Osteocyte (in vitro differentiated cells): ENCODE results near the gene DMXL1. TPM values are rescaled to one million over a fixed set of nuclear protein-coding genes. Genes with fewer than 3 reads are reported as not detected.
"Not testable (repeated sequence)": the region's sequence is repeated elsewhere in the genome, so short reads cannot be mapped to it uniquely, and the experiment has no call there.

Experiments used
- DNase-seq: peaks from one replicate; pipeline ENCODE4 v3.0.0; 2021; ENCODE audit warnings: mixed read lengths; ENCODE audit not compliant: unreplicated experiment; ENCODE audit errors: extremely low spot score
- H3K27ac Mint-ChIP-seq: one replicate; pipeline ENCODE4 v1.8.0; 2021; ENCODE audit warnings: mild to moderate bottlenecking, mixed read lengths; ENCODE audit not compliant: unreplicated experiment
- H3K27me3 Mint-ChIP-seq: one replicate; pipeline ENCODE4 v1.8.0; 2021; ENCODE audit warnings: mixed read lengths; ENCODE audit not compliant: unreplicated experiment
- H3K36me3 Mint-ChIP-seq: one replicate; pipeline ENCODE4 v1.8.0; 2021; ENCODE audit warnings: mixed read lengths; ENCODE audit not compliant: unreplicated experiment
- H3K4me1 Mint-ChIP-seq: one replicate; pipeline ENCODE4 v1.8.0; 2021; ENCODE audit warnings: mixed read lengths; ENCODE audit not compliant: unreplicated experiment
- H3K4me3 Mint-ChIP-seq: one replicate; pipeline ENCODE4 v1.8.0; 2021; ENCODE audit warnings: mild to moderate bottlenecking, moderate library complexity, mixed read lengths; ENCODE audit not compliant: unreplicated experiment
- H3K9me3 Mint-ChIP-seq: one replicate; pipeline ENCODE4 v1.8.0; 2021; ENCODE audit warnings: mixed read lengths; ENCODE audit not compliant: unreplicated experiment
- total RNA-seq: library from RNA; stranded (reverse); gene quantifications from 2 replicates; pipeline ENCODE4 v1.2.1, GENCODE V29; 2021
- TF ChIP-seq, protein P1 (sequence below): fragments of 200-600 bp; sonication (generic); IDR thresholded peaks from 2 replicates; pipeline ENCODE4 v1.5.0; 2021; ENCODE audit warnings: antibody characterized with exemption, mild to moderate bottlenecking, moderate library complexity

Gene DMXL1
- total RNA-seq, 1 donor from 2014 or later = 38.2 TPM

DNA sequence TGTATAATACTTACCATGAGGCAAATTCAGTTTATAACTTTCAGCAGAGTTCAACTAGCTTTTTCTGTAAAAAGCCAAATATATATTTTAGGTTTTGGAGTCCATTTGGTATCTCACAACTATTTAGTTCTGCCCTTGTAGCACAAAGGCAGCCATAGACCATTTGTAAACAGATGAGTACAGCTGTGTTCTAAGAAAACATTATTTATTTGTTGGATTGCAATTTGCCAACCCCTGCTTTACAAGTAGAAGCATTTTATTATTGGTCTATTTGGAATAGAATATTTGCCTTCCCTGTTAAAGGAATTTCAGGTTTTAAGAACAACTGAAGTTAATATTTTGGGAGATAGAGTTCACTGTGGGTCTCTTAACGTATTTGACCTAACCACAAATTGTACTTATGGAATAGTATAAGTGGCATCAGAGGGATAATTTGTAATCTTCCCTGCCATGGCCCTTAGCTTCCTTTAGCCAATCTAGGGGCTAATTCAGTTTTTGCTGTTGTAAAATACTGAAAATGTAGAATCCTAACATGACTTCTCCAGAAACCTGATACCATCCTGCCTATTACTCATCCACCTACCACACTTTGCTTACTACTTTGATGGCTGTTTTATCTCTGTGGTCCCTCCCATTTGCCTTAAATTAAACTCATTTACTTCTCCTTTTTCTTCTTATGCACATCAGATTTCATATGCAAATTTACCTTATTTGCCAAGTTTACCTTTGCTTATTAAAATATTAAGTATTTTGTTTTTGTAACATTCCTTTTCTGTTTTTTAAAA is 109.2 kb downstream of the DMXL1 start:
- H3K4me3 Mint-ChIP-seq = no peak overlapping the region
- H3K27me3 Mint-ChIP-seq = no peaks in the 10 kb centered on the region
- peaks cover 18% of the 10 kb centered on the region for H3K36me3 Mint-ChIP-seq
- TF ChIP-seq, protein P1, sequence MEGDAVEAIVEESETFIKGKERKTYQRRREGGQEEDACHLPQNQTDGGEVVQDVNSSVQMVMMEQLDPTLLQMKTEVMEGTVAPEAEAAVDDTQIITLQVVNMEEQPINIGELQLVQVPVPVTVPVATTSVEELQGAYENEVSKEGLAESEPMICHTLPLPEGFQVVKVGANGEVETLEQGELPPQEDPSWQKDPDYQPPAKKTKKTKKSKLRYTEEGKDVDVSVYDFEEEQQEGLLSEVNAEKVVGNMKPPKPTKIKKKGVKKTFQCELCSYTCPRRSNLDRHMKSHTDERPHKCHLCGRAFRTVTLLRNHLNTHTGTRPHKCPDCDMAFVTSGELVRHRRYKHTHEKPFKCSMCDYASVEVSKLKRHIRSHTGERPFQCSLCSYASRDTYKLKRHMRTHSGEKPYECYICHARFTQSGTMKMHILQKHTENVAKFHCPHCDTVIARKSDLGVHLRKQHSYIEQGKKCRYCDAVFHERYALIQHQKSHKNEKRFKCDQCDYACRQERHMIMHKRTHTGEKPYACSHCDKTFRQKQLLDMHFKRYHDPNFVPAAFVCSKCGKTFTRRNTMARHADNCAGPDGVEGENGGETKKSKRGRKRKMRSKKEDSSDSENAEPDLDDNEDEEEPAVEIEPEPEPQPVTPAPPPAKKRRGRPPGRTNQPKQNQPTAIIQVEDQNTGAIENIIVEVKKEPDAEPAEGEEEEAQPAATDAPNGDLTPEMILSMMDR = no peak
- H3K27ac Mint-ChIP-seq = no peak overlapping the region
- no peak for DNase-seq
- H3K9me3 Mint-ChIP-seq = no peaks in the 10 kb centered on the region
- no peaks in the 10 kb centered on the region for H3K4me1 Mint-ChIP-seq

DNA sequence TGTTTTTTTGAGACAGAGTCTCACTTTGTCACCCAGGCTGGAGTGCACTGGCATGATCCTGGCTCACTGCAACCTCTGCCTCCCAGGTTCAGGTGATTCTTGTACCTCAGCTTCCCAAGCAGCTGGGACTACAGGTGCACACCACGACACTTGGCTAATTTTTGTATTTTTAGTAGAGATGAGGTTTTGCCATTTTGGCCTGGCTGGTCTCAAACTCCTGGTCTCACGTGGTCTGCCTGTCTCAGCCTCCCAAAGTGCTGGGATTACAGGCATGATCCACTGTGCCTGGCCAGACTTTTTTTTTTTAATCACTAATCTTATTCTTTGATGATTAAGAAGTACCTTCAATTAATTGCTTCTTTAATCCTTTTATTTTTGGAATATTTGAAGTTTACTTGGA is 114.6 kb downstream of the DMXL1 start:
- H3K27me3 Mint-ChIP-seq, H3K9me3 Mint-ChIP-seq, DNase-seq, H3K27ac Mint-ChIP-seq, H3K4me3 Mint-ChIP-seq, H3K36me3 Mint-ChIP-seq, H3K4me1 Mint-ChIP-seq: not testable (repeated sequence)

DNA sequence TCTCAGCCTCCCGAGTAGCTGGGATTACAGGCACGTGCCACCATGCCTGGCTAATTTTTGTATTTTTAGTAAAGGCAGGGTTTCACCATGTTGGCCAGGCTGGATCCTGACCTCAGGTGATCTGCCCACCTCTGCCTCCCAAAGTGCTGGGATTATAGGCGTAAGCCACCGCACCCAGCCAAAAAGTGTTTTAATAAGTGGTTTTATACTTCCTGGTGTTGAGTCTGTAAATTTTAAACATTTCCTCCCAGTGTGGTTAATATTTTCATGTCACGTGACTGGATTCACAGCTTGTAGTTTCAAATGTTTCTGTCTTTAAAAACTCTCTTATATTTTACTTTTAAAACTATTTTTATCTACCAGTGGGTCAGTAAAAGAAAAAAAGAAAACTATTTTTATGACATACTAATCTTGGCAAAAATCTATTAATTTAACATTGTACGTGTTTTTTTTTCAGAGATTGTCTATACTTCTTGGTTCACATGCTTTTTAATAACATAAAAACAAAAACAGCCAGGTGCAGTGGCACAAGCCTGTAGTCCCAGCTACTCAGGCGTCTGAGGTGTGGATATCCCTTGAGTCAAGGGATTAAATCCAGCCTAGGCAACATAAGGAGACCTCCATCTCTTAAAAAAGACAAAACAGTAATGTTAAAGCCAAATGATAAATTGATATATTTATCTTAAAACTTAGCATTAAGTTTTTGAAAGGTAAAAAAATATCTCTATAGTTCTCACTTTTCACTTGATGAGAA is 117.1 kb downstream of the DMXL1 start:
- Mint-ChIP-seq H3K27ac (no peak overlapping the region), H3K36me3 (peaks cover 16% of the 10 kb centered on the region), H3K4me1 (no peaks in the 10 kb centered on the region), H3K9me3 (no peaks in the 10 kb centered on the region), H3K27me3 (no peaks in the 10 kb centered on the region), H3K4me3 (no peak overlapping the region)
- TF ChIP-seq, protein P1 = no peak
- DNase-seq = no peak

DNA sequence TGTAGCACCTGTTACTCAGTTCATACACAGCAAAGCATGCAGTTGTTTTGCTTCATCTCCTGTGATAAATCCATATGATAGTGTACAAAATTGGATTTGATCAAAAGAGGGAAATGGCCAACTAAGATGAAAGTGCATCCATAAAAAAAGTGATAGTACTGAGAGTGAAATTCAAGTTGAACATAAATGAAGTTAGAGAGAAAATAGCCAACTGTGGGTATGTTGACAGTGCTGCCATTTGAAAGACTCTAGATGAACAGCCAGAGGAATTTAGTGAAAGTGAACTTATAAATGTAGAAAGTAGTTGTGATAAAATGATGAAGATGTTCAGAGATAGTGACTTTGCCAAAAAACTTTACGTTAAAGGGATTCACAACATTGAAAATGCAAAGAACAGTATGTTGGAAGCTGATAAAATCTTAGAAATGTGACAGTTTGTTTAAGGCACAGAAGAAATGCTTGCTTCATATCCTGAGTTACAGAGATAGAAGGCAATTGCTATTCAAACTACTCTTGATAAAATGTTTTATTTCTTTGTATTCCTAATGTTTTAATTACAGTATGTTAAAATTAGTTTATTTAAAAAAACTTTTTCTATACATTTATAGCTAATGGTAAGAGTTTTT is 119.7 kb downstream of the DMXL1 start:
- Mint-ChIP-seq H3K4me1 (no peaks in the 10 kb centered on the region), H3K27me3 (no peaks in the 10 kb centered on the region), H3K4me3 (no peak overlapping the region), H3K36me3 (peaks cover 18% of the 10 kb centered on the region), H3K27ac (no peak overlapping the region), H3K9me3 (no peaks in the 10 kb centered on the region)
- TF ChIP-seq, protein P1 = no peak
- DNase-seq = no peak

DNA sequence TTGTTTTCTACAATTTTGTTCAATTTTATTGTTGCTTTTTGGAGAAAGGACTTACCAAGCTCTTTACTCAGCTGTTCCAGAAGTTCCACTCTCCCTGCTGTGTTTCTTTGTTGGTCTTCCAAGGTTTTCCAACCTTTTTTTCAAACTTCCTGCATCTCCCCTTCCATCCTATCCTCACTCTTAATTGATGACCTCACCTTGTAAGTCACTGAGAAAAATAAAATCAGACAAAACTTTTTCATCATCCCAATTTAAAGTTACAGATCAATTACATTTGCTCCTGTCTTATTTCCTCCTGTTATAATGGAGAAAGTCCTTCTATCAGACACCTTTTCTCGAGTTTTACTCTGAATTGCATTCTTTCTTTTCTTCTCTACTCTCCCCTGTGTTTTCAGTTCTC is 121.1 kb downstream of the DMXL1 start:
- Mint-ChIP-seq H3K4me1 (no peaks in the 10 kb centered on the region), H3K9me3 (no peaks in the 10 kb centered on the region), H3K27ac (no peak overlapping the region), H3K4me3 (no peak overlapping the region), H3K36me3 (peaks cover 29% of the 10 kb centered on the region), H3K27me3 (no peaks in the 10 kb centered on the region)
- no peak for DNase-seq
- TF ChIP-seq, protein P1 = no peak
